Chondrocyte (in vitro differentiated cells): Measurements from ENCODE around the gene APCDD1. TPM values are rescaled to one million over a fixed set of nuclear protein-coding genes. Genes with fewer than 3 reads are reported as not detected.

ENCODE experiments used
- DNase-seq: peaks from one replicate; pipeline ENCODE4 v3.0.0; 2021; ENCODE audit warnings: mixed read lengths, low spot score
- H3K27ac Mint-ChIP-seq: one replicate; pipeline ENCODE4 v1.8.0; 2021; ENCODE audit warnings: mild to moderate bottlenecking, moderate library complexity, mixed read lengths; ENCODE audit not compliant: unreplicated experiment
- H3K27me3 Mint-ChIP-seq: 2 replicates; pipeline ENCODE4 v1.8.0; 2021; ENCODE audit warnings: low read depth, mixed read lengths
- H3K36me3 Mint-ChIP-seq: 2 replicates; pipeline ENCODE4 v1.8.0; 2021; ENCODE audit warnings: low read depth, mixed read lengths
- H3K4me1 Mint-ChIP-seq: 2 replicates; pipeline ENCODE4 v1.8.0; 2021; ENCODE audit warnings: low read depth, mild to moderate bottlenecking, mixed read lengths
- H3K4me3 Mint-ChIP-seq: one replicate; pipeline ENCODE4 v1.8.0; 2021; ENCODE audit warnings: mild to moderate bottlenecking, moderate library complexity, mixed read lengths; ENCODE audit not compliant: unreplicated experiment
- H3K9me3 Mint-ChIP-seq: 2 replicates; pipeline ENCODE4 v1.8.0; 2021; ENCODE audit warnings: low read depth, mixed read lengths
- total RNA-seq: library from RNA; stranded (reverse); gene quantifications from 3 replicates; pipeline ENCODE4 v1.2.1, GENCODE V29; 2021
- TF ChIP-seq, protein P1 (sequence below): fragments of 200-600 bp; sonication (generic); IDR thresholded peaks from 2 replicates; pipeline ENCODE4 v1.5.0; 2021; ENCODE audit warnings: antibody characterized with exemption, mild to moderate bottlenecking, moderate library complexity

The APCDD1 gene
- total RNA-seq, 1 donor from 2014 or later = 9.5 TPM

GRCh38 chr18:10410472-10411308, 43.7 kb upstream of the APCDD1 start:
- TF ChIP-seq, protein P1, sequence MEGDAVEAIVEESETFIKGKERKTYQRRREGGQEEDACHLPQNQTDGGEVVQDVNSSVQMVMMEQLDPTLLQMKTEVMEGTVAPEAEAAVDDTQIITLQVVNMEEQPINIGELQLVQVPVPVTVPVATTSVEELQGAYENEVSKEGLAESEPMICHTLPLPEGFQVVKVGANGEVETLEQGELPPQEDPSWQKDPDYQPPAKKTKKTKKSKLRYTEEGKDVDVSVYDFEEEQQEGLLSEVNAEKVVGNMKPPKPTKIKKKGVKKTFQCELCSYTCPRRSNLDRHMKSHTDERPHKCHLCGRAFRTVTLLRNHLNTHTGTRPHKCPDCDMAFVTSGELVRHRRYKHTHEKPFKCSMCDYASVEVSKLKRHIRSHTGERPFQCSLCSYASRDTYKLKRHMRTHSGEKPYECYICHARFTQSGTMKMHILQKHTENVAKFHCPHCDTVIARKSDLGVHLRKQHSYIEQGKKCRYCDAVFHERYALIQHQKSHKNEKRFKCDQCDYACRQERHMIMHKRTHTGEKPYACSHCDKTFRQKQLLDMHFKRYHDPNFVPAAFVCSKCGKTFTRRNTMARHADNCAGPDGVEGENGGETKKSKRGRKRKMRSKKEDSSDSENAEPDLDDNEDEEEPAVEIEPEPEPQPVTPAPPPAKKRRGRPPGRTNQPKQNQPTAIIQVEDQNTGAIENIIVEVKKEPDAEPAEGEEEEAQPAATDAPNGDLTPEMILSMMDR = no peak
- Mint-ChIP-seq H3K4me1 (peaks cover 11% of the 10 kb centered on the region), H3K36me3 (peaks cover 2% of the 10 kb centered on the region), H3K9me3 (no peaks in the 10 kb centered on the region), H3K4me3 (no peak overlapping the region), H3K27me3 (peaks cover 5% of the 10 kb centered on the region), H3K27ac (no peak overlapping the region)
- no peak for DNase-seq

- Mint-ChIP-seq H3K36me3 (peaks cover 2% of the 10 kb centered on the region), H3K27me3 (peaks cover 3% of the 10 kb centered on the region), H3K4me1 (peaks cover 18% of the 10 kb centered on the region), H3K4me3 (no peak overlapping the region), H3K27ac (no peak overlapping the region), H3K9me3 (no peaks in the 10 kb centered on the region)
- TF ChIP-seq, protein P1 = no peak
- DNase-seq = no peak
Measured at GRCh38 chr18:10412933-10413332, 41.5 kb upstream of the APCDD1 start.

DNA sequence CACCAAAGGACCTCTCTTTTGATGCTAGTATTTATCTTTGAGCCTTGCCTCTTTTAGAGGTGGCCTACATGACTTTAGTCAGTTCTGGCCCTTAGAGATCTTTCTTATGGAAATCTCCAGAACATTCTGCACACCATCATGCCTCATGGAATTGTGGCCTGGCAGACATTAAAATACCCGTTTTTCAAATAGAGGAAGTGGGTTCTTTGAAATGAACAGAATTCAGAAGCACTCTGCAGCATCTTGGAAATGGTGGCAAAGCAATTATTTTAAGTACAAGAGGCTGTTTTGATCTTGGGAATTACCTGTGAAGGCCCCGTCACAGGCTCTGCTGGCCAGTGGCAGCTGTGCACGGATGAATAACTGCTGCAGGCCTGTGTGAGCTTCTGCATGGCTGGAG, 40.7 kb upstream of the APCDD1 start:
- H3K36me3 Mint-ChIP-seq = peaks cover 2% of the 10 kb centered on the region
- no peak overlapping the region for H3K27ac Mint-ChIP-seq
- H3K9me3 Mint-ChIP-seq = no peaks in the 10 kb centered on the region
- TF ChIP-seq, protein P1 = no peak
- H3K27me3 Mint-ChIP-seq = peaks cover 3% of the 10 kb centered on the region
- H3K4me1 Mint-ChIP-seq = peaks cover 20% of the 10 kb centered on the region
- DNase-seq = no peak
- no peak overlapping the region for H3K4me3 Mint-ChIP-seq

DNA sequence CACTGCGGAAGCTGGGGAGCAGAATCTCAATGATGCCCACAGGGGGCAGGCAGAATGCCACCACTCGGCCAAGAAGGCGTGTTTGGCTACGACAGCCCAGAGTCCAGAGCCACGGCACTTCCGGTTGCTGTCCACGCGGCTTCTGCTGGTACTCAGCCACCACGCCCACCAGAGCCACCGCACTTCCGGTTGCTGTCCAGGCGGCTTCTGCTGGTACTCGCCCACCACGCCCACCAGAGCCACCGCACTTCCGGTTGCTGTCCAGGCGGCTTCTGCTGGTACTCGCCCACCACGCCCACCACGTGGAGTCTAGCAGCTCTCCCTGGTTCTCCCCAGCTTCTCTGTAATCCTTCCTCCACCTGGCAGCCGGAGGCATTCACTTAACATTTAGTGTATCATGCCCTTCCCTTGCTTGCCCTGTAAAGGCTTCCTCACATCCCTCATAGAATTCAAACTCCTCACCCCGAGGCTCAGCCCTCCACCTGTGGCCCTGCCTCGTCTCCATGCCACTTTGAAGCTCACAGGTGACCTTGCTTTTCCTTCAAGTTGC, 40.1 kb upstream of the APCDD1 start:
- Mint-ChIP-seq H3K27ac (no peak overlapping the region), H3K27me3 (peaks cover 3% of the 10 kb centered on the region), H3K4me1 (peaks cover 20% of the 10 kb centered on the region), H3K4me3 (no peak overlapping the region), H3K9me3 (no peaks in the 10 kb centered on the region), H3K36me3 (peaks cover 2% of the 10 kb centered on the region)
- TF ChIP-seq, protein P1 = no peak
- no peak for DNase-seq

- no peak for DNase-seq
- peaks cover 3% of the 10 kb centered on the region for H3K27me3 Mint-ChIP-seq
- peaks cover 8% of the 10 kb centered on the region for H3K9me3 Mint-ChIP-seq
- peaks cover 20% of the 10 kb centered on the region for H3K4me1 Mint-ChIP-seq
- no peak overlapping the region for H3K4me3 Mint-ChIP-seq
- H3K36me3 Mint-ChIP-seq = peaks cover 4% of the 10 kb centered on the region
- TF ChIP-seq, protein P1 = no peak
- H3K27ac Mint-ChIP-seq = no peak overlapping the region
Measured at GRCh38 chr18:10416065-10416464, 38.4 kb upstream of the APCDD1 start.
